ENCODE data around the gene RBMS3. TPM values are rescaled to one million over a fixed set of nuclear protein-coding genes. Genes with fewer than 3 reads are reported as not detected.

RBMS3 gene
- total RNA-seq, 1 experiment from 2014 or later = 8.7 TPM

- Mint-ChIP-seq H3K9me3 (no peaks in the 10 kb centered on the region), H3K4me3 (no peak overlapping the region)
- CTCF ChIA-PET = no interaction called here
Measured at GRCh38 chr3:29683018-29683993, 402.4 kb downstream of the RBMS3 start.

More at GRCh38 chr3:29683018-29683993, 402.4 kb downstream of the RBMS3 start:
- POLR2A ChIA-PET = no interaction called here
- DNase-seq (ENCODE audit: low spot score) (no peak), ATAC-seq (no peak)
- Mint-ChIP-seq H3K27ac (peak overlapping the region; percentile 10; the same call in 1 of the 2 replicates), H3K27me3 (ENCODE audit: low read depth) (no peaks in the 10 kb centered on the region), H3K36me3 (no peaks in the 10 kb centered on the region; the same call in 1 of the 2 replicates), H3K4me1 (no peaks in the 10 kb centered on the region)
- TF ChIP-seq E2F5 (CRISPR knock-in tag; IDR thresholded peaks at IDR 0.05) (no peak), RELA (CRISPR knock-in tag; IDR thresholded peaks at IDR 0.05; ENCODE audit: borderline replicate concordance) (no peak), HMGA2 (CRISPR knock-in tag; IDR thresholded peaks at IDR 0.05) (no peak), SMAD3 (CRISPR knock-in tag; IDR thresholded peaks at IDR 0.05; ENCODE audit: borderline replicate concordance) (no peak), FOXP1 (CRISPR knock-in tag; IDR thresholded peaks at IDR 0.05; ENCODE audit: borderline replicate concordance) (no peak), ZNF512 (CRISPR knock-in tag; IDR thresholded peaks at IDR 0.05; ENCODE audit: borderline replicate concordance) (no peak), ZNF219 (CRISPR knock-in tag; IDR thresholded peaks at IDR 0.05; ENCODE audit: borderline replicate concordance) (no peak), ATF1 (CRISPR knock-in tag; IDR thresholded peaks at IDR 0.05) (no peak), USF2 (CRISPR knock-in tag; IDR thresholded peaks at IDR 0.05) (no peak), FOXK1 (CRISPR knock-in tag; IDR thresholded peaks at IDR 0.05) (no peak), ETV6 (CRISPR knock-in tag; IDR thresholded peaks at IDR 0.05) (no peak), ZNF423 (CRISPR knock-in tag; IDR thresholded peaks at IDR 0.05) (no peak)
- TF ChIP-seq, protein P1, sequence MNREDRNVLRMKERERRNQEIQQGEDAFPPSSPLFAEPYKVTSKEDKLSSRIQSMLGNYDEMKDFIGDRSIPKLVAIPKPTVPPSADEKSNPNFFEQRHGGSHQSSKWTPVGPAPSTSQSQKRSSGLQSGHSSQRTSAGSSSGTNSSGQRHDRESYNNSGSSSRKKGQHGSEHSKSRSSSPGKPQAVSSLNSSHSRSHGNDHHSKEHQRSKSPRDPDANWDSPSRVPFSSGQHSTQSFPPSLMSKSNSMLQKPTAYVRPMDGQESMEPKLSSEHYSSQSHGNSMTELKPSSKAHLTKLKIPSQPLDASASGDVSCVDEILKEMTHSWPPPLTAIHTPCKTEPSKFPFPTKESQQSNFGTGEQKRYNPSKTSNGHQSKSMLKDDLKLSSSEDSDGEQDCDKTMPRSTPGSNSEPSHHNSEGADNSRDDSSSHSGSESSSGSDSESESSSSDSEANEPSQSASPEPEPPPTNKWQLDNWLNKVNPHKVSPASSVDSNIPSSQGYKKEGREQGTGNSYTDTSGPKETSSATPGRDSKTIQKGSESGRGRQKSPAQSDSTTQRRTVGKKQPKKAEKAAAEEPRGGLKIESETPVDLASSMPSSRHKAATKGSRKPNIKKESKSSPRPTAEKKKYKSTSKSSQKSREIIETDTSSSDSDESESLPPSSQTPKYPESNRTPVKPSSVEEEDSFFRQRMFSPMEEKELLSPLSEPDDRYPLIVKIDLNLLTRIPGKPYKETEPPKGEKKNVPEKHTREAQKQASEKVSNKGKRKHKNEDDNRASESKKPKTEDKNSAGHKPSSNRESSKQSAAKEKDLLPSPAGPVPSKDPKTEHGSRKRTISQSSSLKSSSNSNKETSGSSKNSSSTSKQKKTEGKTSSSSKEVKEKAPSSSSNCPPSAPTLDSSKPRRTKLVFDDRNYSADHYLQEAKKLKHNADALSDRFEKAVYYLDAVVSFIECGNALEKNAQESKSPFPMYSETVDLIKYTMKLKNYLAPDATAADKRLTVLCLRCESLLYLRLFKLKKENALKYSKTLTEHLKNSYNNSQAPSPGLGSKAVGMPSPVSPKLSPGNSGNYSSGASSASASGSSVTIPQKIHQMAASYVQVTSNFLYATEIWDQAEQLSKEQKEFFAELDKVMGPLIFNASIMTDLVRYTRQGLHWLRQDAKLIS (CRISPR knock-in tag; IDR thresholded peaks at IDR 0.05; ENCODE audit: borderline replicate concordance) = no peak
- TF ChIP-seq, protein P2, sequence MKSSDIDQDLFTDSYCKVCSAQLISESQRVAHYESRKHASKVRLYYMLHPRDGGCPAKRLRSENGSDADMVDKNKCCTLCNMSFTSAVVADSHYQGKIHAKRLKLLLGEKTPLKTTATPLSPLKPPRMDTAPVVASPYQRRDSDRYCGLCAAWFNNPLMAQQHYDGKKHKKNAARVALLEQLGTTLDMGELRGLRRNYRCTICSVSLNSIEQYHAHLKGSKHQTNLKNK (CRISPR knock-in tag; IDR thresholded peaks at IDR 0.05) = no peak
- TF ChIP-seq, protein P3, sequence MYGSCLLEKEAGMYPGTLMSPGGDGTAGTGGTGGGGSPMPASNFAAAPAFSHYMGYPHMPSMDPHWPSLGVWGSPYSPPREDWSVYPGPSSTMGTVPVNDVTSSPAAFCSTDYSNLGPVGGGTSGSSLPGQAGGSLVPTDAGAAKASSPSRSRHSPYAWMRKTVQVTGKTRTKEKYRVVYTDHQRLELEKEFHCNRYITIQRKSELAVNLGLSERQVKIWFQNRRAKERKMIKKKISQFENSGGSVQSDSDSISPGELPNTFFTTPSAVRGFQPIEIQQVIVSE (CRISPR knock-in tag; IDR thresholded peaks at IDR 0.05; ENCODE audit: borderline replicate concordance) = no peak
- TF ChIP-seq, protein P4, sequence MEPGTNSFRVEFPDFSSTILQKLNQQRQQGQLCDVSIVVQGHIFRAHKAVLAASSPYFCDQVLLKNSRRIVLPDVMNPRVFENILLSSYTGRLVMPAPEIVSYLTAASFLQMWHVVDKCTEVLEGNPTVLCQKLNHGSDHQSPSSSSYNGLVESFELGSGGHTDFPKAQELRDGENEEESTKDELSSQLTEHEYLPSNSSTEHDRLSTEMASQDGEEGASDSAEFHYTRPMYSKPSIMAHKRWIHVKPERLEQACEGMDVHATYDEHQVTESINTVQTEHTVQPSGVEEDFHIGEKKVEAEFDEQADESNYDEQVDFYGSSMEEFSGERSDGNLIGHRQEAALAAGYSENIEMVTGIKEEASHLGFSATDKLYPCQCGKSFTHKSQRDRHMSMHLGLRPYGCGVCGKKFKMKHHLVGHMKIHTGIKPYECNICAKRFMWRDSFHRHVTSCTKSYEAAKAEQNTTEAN (CRISPR knock-in tag; IDR thresholded peaks at IDR 0.05) = no peak
- TF ChIP-seq, protein P5, sequence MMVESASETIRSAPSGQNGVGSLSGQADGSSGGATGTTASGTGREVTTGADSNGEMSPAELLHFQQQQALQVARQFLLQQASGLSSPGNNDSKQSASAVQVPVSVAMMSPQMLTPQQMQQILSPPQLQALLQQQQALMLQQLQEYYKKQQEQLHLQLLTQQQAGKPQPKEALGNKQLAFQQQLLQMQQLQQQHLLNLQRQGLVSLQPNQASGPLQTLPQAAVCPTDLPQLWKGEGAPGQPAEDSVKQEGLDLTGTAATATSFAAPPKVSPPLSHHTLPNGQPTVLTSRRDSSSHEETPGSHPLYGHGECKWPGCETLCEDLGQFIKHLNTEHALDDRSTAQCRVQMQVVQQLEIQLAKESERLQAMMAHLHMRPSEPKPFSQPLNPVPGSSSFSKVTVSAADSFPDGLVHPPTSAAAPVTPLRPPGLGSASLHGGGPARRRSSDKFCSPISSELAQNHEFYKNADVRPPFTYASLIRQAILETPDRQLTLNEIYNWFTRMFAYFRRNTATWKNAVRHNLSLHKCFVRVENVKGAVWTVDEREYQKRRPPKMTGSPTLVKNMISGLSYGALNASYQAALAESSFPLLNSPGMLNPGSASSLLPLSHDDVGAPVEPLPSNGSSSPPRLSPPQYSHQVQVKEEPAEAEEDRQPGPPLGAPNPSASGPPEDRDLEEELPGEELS (CRISPR knock-in tag; IDR thresholded peaks at IDR 0.05) = no peak

Data from WTC11 (cell line).